Testis (tissue), 3 donors: Measurements from ENCODE around the gene TRABD2A. TPM values are rescaled to one million over a fixed set of nuclear protein-coding genes. Genes with fewer than 3 reads are reported as not detected.

Experiments used
- DNase-seq: peaks from one replicate; pipeline ENCODE4 v3.0.0-alpha.2; 2019
- H3K27ac ChIP-seq, 2 donors: fragments of 200-600 bp; sonication (generic); one replicate each; pipeline ENCODE4 v1.5.1; 2019
- H3K27me3 ChIP-seq: fragments of 200-600 bp; sonication (generic); one replicate; pipeline ENCODE4 v1.5.1; 2019
- H3K36me3 ChIP-seq: fragments of 200-600 bp; sonication (generic); one replicate; pipeline ENCODE4 v1.5.1; 2017; ENCODE audit warnings: low read depth; ENCODE audit errors: missing control alignments
- H3K4me1 ChIP-seq: fragments of 200-600 bp; sonication (generic); one replicate; pipeline ENCODE4 v1.5.1; 2019
- H3K4me3 ChIP-seq, 2 donors: fragments of 200-600 bp; sonication (generic); one replicate each; pipeline ENCODE4 v1.5.1; 2017 to 2019
- H3K9me3 ChIP-seq: fragments of 200-600 bp; sonication (generic); one replicate; pipeline ENCODE4 v1.5.1; 2017
- CTCF ChIP-seq, 3 experiments: fragments of 450-650 bp in 2 of 3; fragments of 200-600 bp in 1 of 3; sonication (generic) in 1 of 3; IDR thresholded peaks; one replicate each; pipeline ENCODE4 v1.5.1; 2016 to 2019; ENCODE audit warnings: antibody characterized with exemption in 3 of 3, mild to moderate bottlenecking in 2 of 3, moderate library complexity in 1 of 3
- POLR2A ChIP-seq: fragments of 450-650 bp; IDR thresholded peaks from one replicate; pipeline ENCODE4 v1.6.1; 2017; ENCODE audit warnings: antibody characterized with exemption, mild to moderate bottlenecking, moderate library complexity
- WGBS, 2 donors: methylation state at CpG; one replicate each; pipeline ENCODE4 v1.1.5; 2018; 5-methylcytosine and 5-hydroxymethylcytosine counted together
- intact Hi-C: fragments of 100-400 bp; cut with DNase I; formaldehyde crosslinking; loops from one replicate; pipeline ENCODE4 v1.15.1; 2023; ENCODE audit warnings: low total_unique reads
- polyA plus RNA-seq: library from polyadenylated mRNA; stranded (reverse); fragments of 350-450 nt; fragmentation: Illumina TruSeq; extraction: RNeasy Lipid Tissue Mini Kit (QIAGEN cat#74804); gene quantifications from one replicate; pipeline ENCODE4 v1.2.3, GENCODE V29; 2014; ENCODE audit warnings: low read depth, low replicate concordance; ENCODE audit not compliant: insufficient read depth
- total RNA-seq, 2 donors: library from RNA; depleted of rRNA; stranded (reverse); fragments of >200 nt; gene quantifications; one replicate each; pipeline ENCODE4 v1.2.3, GENCODE V29; 2016

Gene TRABD2A
- total and polyA plus RNA-seq, 3 donors from 2014 or later, result 19.1 to 82.5 (median 44.1) TPM

- no peak overlapping the region for H3K4me3 ChIP-seq
- TF ChIP-seq POLR2A, result no peak
- no peak for TF ChIP-seq CTCF (IDR thresholded peaks at IDR 0.05)
- no peaks in the 10 kb centered on the region for H3K9me3 ChIP-seq
- H3K36me3 ChIP-seq, result no peaks in the 10 kb centered on the region
- no peaks in the 10 kb centered on the region for H3K4me1 ChIP-seq
- no peak overlapping the region for H3K27ac ChIP-seq
- no peak for DNase-seq
- no peaks in the 10 kb centered on the region for H3K27me3 ChIP-seq
- intact Hi-C loops, result no loop called here
- WGBS, 2 donors, result 85 to 86% methylated on average over 2 of the region's 2 CpGs
Measured at GRCh38 chr2:84836215-84836614, 44.7 kb downstream of the TRABD2A start.

GRCh38 chr2:84833481-84834150 is 47.3 kb downstream of the TRABD2A start:
- no peak for DNase-seq
- Histone ChIP-seq H3K4me3 (no peak overlapping the region), H3K27ac (no peak overlapping the region), H3K4me1 (peaks cover 9% of the 10 kb centered on the region), H3K36me3 (no peaks in the 10 kb centered on the region), H3K27me3 (no peaks in the 10 kb centered on the region), H3K9me3 (no peaks in the 10 kb centered on the region)
- WGBS, 2 donors, result 83 to 91% methylated on average over 6 to 12 of the region's 12 CpGs
- intact Hi-C loops, result no loop called here
- TF ChIP-seq POLR2A, result no peak

- Histone ChIP-seq H3K9me3 (no peaks in the 10 kb centered on the region), H3K4me1 (peaks cover 9% of the 10 kb centered on the region), H3K36me3 (no peaks in the 10 kb centered on the region), H3K27ac (no peak overlapping the region), H3K27me3 (no peaks in the 10 kb centered on the region), H3K4me3 (no peak overlapping the region)
- WGBS, 2 donors, result 69 to 72% methylated on average over 5 of the region's 5 CpGs
- intact Hi-C loops, result no loop called here
- TF ChIP-seq CTCF (IDR thresholded peaks at IDR 0.05), result no peak
- no peak for TF ChIP-seq POLR2A
- DNase-seq, result no peak
Measured at GRCh38 chr2:84832772-84833461, 48.0 kb downstream of the TRABD2A start.

GRCh38 chr2:84830758-84831500 is 50.0 kb downstream of the TRABD2A start:
- intact Hi-C loops, result no loop called here
- 66 to 75% methylated on average over 10 of the region's 10 CpGs for WGBS, 2 donors
- Histone ChIP-seq H3K27ac (peak overlapping the region; percentile 9 to 76), H3K36me3 (no peaks in the 10 kb centered on the region), H3K9me3 (no peaks in the 10 kb centered on the region), H3K27me3 (no peaks in the 10 kb centered on the region), H3K4me1 (peaks cover 9% of the 10 kb centered on the region), H3K4me3 (no peak overlapping the region)
- TF ChIP-seq CTCF (IDR thresholded peaks at IDR 0.05) (no peak), POLR2A (no peak)
- DNase-seq, result no peak

- intact Hi-C loops, result no loop called here
- Histone ChIP-seq H3K9me3 (no peaks in the 10 kb centered on the region), H3K27ac (peak overlapping the region; percentile 9 to 76), H3K4me3 (no peak overlapping the region), H3K4me1 (peaks cover 9% of the 10 kb centered on the region), H3K27me3 (no peaks in the 10 kb centered on the region), H3K36me3 (no peaks in the 10 kb centered on the region)
- 22 to 35% methylated on average over 11 of the region's 11 CpGs for whole genome bisulfite sequencing, 2 donors
- peak; percentile 81 for DNase-seq
- TF ChIP-seq CTCF (IDR thresholded peaks at IDR 0.05) (no peak), POLR2A (no peak)
Measured at GRCh38 chr2:84830095-84830494, 50.8 kb downstream of the TRABD2A start.
